IPS-15b (cell line): ENCODE results near the gene HPCAL1.

Experiments
- H3K27me3 ChIP-seq: one replicate; pipeline ENCODE4 v1.6.1; 2013; ENCODE audit warnings: low read length; ENCODE audit not compliant: control insufficient read depth, insufficient read depth
- H3K36me3 ChIP-seq: one replicate; pipeline ENCODE4 v1.6.1; 2013; ENCODE audit warnings: low read length; ENCODE audit not compliant: control insufficient read depth, insufficient read depth
- H3K4me1 ChIP-seq: one replicate; pipeline ENCODE4 v1.6.1; 2013; ENCODE audit warnings: mild to moderate bottlenecking, low read length; ENCODE audit not compliant: control insufficient read depth, insufficient read depth
- H3K4me3 ChIP-seq: one replicate; pipeline ENCODE4 v1.5.1; 2013; ENCODE audit warnings: low read depth, low read length
- H3K9ac ChIP-seq: one replicate; pipeline ENCODE4 v1.6.1; 2013; ENCODE audit warnings: low read depth, mild to moderate bottlenecking, low read length
- H3K9me3 ChIP-seq: one replicate; pipeline ENCODE4 v1.6.1; 2013; ENCODE audit warnings: mild to moderate bottlenecking, low read length; ENCODE audit not compliant: control insufficient read depth, insufficient read depth

Gene HPCAL1

DNA sequence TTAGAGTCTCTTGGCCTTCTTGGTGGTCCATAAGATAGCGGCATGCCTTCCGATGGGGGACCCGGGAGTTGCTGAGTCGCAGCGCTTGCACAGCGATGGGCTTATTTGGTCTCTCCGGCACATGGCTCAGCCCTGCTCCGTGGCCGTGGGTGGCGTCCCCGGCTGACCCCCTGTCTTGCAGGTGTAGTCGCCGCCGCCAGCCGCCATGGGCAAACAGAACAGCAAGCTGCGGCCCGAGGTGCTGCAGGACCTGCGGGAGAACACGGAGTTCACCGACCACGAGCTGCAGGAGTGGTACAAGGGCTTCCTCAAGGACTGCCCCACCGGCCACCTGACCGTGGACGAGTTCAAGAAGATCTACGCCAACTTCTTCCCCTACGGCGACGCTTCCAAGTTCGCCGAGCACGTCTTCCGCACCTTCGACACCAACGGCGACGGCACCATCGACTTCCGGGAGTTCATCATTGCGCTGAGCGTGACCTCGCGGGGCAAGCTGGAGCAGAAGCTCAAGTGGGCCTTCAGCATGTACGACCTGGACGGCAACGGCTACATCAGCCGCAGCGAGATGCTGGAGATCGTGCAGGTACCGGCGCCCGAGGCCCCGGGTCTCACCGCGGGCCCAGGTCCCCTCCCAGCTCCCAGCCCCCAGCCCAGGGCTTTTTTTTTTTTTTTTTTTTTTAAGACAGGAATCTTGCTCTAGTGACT, 117.0 kb downstream of the HPCAL1 start:
- Histone ChIP-seq H3K9ac (no peak overlapping the region), H3K4me1 (no peaks in the 10 kb centered on the region), H3K27me3 (no peaks in the 10 kb centered on the region), H3K9me3 (no peaks in the 10 kb centered on the region), H3K4me3 (no peak overlapping the region), H3K36me3 (no peaks in the 10 kb centered on the region)

DNA sequence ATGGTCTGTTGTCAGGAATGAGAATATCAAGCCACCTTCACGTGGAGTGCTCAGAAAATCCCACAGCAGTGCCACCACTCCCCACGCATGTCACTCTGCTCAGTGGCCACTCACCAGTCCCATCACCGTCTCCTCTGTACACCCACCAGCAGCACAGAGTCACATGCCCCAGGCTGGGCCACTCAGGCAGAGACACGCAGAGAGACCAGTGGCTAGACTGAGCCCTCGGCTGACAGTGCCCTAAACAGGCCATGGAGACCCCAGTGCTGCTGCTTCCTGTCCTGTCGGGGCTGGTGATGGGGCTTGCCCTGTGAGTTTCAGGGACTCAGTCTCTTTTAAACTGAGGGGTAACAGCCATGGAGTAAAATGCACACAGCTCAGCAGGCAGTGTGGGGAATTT, 119.5 kb downstream of the HPCAL1 start:
- Histone ChIP-seq H3K27me3 (no peaks in the 10 kb centered on the region), H3K36me3 (no peaks in the 10 kb centered on the region), H3K4me1 (no peaks in the 10 kb centered on the region), H3K4me3 (no peak overlapping the region), H3K9me3 (no peaks in the 10 kb centered on the region), H3K9ac (no peak overlapping the region)

DNA sequence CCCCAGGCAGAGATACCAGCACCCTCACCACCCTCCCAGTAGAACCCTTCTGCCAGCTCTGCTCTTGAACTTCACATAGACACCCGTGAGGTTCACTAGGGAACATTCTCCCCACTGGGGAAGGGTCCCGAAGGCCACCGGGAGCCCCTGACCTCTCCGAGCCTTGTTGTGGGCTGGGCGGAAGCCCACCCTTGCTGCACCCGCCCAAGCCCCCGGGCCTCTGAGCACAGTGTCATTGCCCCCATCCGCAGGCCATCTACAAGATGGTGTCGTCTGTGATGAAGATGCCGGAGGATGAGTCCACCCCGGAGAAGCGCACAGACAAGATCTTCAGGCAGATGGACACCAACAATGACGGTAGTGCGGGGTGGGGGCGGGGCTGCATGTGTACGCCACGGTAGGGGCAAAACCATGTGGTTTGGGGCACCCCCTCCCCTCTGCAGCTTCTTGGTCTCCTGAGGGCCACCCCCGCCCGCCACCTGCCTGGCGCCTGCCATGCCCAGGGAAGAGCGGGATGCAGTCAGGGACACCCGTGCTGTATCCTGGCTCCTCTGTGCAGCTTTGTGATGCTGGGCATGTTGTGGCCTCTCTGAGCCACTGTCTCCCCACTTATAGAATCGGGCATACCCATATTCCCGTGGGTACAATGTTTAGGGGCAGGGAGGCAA, 120.2 kb downstream of the HPCAL1 start:
- no peaks in the 10 kb centered on the region for H3K36me3 ChIP-seq
- H3K9me3 ChIP-seq, result no peaks in the 10 kb centered on the region
- H3K9ac ChIP-seq, result no peak overlapping the region
- no peaks in the 10 kb centered on the region for H3K4me1 ChIP-seq
- no peak overlapping the region for H3K4me3 ChIP-seq
- no peaks in the 10 kb centered on the region for H3K27me3 ChIP-seq

DNA sequence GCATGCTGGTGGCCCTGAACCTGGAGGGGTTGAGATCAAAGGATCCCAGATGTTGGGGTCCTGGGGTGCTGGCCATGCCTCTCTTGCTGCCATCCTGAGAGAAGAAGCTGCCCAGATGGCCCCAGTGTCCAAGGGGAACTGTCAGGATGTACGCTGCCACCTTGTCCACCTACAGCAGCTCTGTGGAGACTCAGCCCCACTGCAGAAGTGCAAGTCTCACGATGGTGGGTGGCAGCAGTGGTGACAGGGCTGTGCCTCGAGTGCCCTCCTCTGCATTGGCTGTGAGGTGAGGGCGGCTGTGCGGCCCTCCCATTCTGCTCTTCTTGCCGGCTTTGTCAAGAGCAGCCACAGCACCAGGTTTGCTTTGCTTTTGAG, 120.7 kb downstream of the HPCAL1 start:
- H3K4me3 ChIP-seq, result no peak overlapping the region
- H3K27me3 ChIP-seq, result no peaks in the 10 kb centered on the region
- H3K9me3 ChIP-seq, result no peaks in the 10 kb centered on the region
- no peaks in the 10 kb centered on the region for H3K36me3 ChIP-seq
- no peaks in the 10 kb centered on the region for H3K4me1 ChIP-seq
- H3K9ac ChIP-seq, result no peak overlapping the region

DNA sequence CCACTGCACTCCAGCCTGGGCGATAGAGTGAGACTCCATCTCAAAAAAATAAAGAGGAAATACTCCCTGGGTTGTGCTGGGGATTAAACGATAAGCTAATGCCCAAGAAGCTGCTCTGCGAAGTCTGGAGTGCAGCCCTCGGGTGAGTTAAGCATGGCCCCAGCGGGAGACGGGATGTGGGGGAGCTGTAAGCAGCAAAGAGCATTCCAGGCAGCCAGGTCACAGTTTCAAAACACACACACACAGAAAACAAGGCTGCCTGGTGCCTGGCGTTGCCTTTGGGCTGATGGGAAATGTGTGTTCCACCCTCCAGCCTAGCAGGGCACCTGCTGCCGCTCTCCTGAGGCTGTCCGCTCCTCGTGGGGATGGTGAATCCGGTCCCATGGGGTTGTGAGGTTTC, 121.3 kb downstream of the HPCAL1 start:
- no peak overlapping the region for H3K4me3 ChIP-seq
- H3K4me1 ChIP-seq, result no peaks in the 10 kb centered on the region
- no peaks in the 10 kb centered on the region for H3K27me3 ChIP-seq
- H3K36me3 ChIP-seq, result no peaks in the 10 kb centered on the region
- H3K9me3 ChIP-seq, result no peaks in the 10 kb centered on the region
- no peak overlapping the region for H3K9ac ChIP-seq

DNA sequence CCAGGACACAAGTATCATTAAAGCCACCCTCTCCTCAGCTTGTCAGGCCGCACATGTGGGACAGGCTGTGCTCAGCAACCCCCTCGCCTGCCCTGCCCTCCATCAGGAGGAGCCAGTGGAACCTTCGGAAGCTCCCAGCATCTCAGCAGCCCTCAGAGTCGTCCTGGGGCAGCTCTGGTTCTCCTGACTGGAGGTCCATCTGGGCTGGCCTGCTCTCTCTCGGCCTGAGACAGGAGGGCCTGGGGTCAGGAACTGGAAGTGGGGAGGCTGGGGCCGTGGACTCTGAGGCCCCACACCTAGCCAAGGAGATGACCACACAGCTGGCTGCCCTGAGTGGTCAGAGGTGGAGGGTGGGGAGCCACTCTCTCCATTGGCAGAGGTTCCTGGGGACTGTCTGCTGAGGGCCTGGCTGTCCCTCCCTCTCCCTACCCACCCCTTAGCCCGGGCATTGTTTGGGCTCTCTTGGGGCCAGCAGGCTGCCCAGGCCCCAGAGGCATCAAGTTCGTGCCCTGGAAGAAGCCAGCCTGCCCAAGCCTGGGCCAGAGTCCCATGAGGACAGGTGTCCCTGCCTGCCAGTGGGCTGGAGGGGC, 122.3 kb downstream of the HPCAL1 start:
- Histone ChIP-seq H3K27me3 (no peaks in the 10 kb centered on the region), H3K9ac (no peak overlapping the region), H3K36me3 (no peaks in the 10 kb centered on the region), H3K4me3 (no peak overlapping the region), H3K9me3 (no peaks in the 10 kb centered on the region), H3K4me1 (no peaks in the 10 kb centered on the region)

DNA sequence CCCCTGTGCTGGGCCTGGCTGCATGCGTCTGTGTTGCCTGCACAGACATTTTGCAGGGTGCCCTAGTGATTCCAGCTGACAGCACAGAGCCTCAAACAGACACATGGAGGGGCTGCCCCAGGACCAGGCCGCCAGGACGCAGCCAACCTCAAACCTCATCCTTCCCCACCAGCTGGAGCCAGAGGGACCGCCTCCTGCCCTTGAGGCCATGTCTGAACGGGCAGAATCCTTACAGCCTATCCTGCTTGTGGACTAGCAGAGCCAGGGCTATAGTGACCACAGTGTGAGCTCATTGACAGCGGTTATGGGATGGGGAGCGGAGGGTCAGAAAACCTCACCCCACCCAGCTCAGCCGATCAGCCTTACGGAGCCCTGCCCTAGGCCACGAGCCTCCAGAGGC, 123.0 kb downstream of the HPCAL1 start:
- H3K9ac ChIP-seq, result no peak overlapping the region
- no peaks in the 10 kb centered on the region for H3K36me3 ChIP-seq
- no peaks in the 10 kb centered on the region for H3K9me3 ChIP-seq
- no peak overlapping the region for H3K4me3 ChIP-seq
- H3K27me3 ChIP-seq, result no peaks in the 10 kb centered on the region
- no peaks in the 10 kb centered on the region for H3K4me1 ChIP-seq

DNA sequence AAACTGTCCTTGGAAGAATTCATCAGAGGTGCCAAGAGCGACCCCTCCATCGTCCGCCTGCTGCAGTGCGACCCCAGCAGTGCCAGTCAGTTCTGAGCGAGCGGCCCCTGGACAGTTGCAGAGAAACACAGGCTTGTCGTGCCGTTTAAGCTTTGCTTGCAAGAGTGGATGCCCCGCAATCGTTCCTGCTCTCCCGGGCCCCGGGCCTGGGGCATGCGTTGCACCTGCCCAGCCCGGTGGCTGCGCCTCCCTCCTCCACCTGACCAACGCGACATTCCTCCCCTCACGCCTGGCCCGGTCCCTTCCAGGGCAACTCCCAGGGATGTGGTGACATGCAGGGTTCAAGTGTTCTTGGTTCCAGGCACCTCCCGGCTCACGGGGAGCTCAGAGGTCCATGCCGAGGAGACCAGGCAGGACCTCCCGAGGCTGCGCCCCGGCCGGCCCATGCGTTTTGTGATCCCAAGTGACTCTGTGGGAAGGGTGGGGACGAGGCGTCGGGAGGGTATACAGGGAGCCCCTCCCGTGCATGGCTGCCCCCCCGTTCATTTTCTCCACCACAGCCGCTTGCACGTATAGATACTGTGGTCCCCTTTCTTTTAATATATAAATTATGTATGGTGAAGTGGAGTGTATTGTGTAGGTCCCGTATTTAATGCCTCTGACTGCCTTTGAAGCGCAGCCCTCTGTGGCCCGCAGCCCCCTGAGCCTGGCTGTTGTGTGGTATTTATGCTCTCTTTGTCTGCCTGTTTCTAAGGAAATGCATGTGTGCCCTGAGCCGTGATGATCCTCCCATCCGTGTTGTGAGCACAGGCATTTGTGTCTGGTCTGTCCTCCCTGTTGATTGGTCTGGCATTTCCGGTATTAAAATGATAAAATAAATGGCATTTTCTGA, 124.3 kb downstream of the HPCAL1 start:
- Histone ChIP-seq H3K4me3 (no peak overlapping the region), H3K9me3 (no peaks in the 10 kb centered on the region), H3K4me1 (no peaks in the 10 kb centered on the region), H3K36me3 (no peaks in the 10 kb centered on the region), H3K27me3 (no peaks in the 10 kb centered on the region), H3K9ac (no peak overlapping the region)

DNA sequence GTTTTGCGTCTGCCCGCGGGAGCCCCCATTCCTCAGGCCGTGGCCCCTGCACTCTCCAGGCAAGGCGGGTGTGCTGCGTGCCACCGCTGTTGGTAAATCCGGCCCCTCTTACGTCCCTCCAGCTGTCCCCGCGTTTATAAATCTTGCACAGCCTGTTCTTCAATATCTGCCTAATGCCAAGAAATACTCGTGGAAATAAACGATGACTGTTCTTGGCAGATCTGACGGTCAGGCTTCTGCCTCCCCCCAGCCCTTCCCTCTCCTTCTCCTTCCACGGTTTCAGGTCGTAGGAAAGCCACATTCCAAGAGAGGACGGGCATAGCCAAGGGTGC, 124.9 kb downstream of the HPCAL1 start:
- Histone ChIP-seq H3K9me3 (no peaks in the 10 kb centered on the region), H3K36me3 (no peaks in the 10 kb centered on the region), H3K4me1 (no peaks in the 10 kb centered on the region), H3K4me3 (no peak overlapping the region), H3K9ac (no peak overlapping the region), H3K27me3 (no peaks in the 10 kb centered on the region)

DNA sequence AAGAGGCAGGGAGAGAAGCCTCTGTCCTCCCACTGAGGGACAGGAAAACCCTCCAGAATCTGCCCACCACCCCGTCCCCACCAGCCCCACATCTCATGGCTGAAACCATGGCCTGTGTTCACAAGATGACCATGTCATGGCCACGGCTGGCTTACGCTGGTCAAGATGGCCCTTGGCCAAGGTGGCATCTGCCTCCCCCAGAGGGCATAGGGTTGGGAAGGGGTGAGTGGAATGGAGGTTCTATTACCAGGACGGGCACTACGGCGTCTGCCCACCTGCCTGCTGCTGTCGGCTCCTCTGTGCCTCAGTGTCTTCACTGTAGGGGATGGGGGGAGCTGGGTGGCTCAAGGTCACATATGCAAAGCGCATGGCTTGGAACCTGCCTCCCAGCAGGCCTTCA, 125.7 kb downstream of the HPCAL1 start:
- no peaks in the 10 kb centered on the region for H3K4me1 ChIP-seq
- no peak overlapping the region for H3K9ac ChIP-seq
- H3K4me3 ChIP-seq, result no peak overlapping the region
- no peaks in the 10 kb centered on the region for H3K36me3 ChIP-seq
- no peaks in the 10 kb centered on the region for H3K27me3 ChIP-seq
- no peaks in the 10 kb centered on the region for H3K9me3 ChIP-seq

DNA sequence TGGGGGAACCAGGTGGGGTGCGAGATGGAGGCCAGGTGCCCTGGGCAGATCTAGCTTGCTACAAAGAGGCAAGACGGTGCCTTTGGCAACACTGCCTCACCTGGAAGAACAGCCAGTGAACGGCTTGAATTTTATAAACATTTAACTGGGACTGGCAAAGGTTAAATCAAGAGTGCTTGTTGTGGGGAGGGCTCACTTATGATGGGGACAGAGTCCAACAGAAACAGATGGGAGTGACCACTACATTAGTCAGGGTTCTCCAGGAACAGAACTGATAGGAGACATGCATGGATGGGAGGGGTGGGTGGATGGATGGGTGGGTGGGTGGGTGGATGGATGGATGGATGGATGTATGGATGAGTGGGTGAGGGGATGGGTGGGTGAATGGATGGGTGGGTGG, 126.2 kb downstream of the HPCAL1 start:
- Histone ChIP-seq H3K27me3 (no peaks in the 10 kb centered on the region), H3K36me3 (no peaks in the 10 kb centered on the region), H3K4me1 (no peaks in the 10 kb centered on the region), H3K9me3 (no peaks in the 10 kb centered on the region), H3K4me3 (no peak overlapping the region), H3K9ac (no peak overlapping the region)
